Right lobe of liver (tissue), 4 donors: ENCODE results near the gene BMP10.

Source experiments
- CTCF ChIP-seq, 4 donors: fragments of 200-600 bp in 3 of 4; fragments of 450-650 bp in 1 of 4; IDR thresholded peaks; one replicate each; pipeline versions ENCODE4 v1.5.1 to v1.8.0; 2016 to 2022; ENCODE audit warnings: antibody characterized with exemption in 4 of 4, mild to moderate bottlenecking in 2 of 4
- POLR2A ChIP-seq: fragments of 450-650 bp; IDR thresholded peaks from one replicate; pipeline ENCODE4 v1.6.1; 2017; ENCODE audit warnings: antibody characterized with exemption, mild to moderate bottlenecking
- donor health status: DM: no; HTN: no; CAD: no.
- donor health status: DM: no; HTN: no; CAD: no.
- donor health status: DM: no; HTN: yes; CAD: no.

GRCh38 chr2:68911709-68912108, 40.5 kb upstream of the BMP10 start:
- TF ChIP-seq CTCF (IDR thresholded peaks at IDR 0.05) (no peak), POLR2A (no peak)
